ENCODE measurements around the gene COL4A2.

GRCh38 chr13:110309661-110310524 lies 2.8 kb downstream of the COL4A2 start:
- TF ChIP-seq, protein P1, sequence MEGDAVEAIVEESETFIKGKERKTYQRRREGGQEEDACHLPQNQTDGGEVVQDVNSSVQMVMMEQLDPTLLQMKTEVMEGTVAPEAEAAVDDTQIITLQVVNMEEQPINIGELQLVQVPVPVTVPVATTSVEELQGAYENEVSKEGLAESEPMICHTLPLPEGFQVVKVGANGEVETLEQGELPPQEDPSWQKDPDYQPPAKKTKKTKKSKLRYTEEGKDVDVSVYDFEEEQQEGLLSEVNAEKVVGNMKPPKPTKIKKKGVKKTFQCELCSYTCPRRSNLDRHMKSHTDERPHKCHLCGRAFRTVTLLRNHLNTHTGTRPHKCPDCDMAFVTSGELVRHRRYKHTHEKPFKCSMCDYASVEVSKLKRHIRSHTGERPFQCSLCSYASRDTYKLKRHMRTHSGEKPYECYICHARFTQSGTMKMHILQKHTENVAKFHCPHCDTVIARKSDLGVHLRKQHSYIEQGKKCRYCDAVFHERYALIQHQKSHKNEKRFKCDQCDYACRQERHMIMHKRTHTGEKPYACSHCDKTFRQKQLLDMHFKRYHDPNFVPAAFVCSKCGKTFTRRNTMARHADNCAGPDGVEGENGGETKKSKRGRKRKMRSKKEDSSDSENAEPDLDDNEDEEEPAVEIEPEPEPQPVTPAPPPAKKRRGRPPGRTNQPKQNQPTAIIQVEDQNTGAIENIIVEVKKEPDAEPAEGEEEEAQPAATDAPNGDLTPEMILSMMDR (conservative IDR thresholded peaks at IDR 0.05; ENCODE audit: low read length), result no peak
- no peak for TF ChIP-seq EZH2phosphoT487 (IDR thresholded peaks at IDR 0.05; ENCODE audit: borderline replicate concordance)
